Fibroblast of the conjunctiva (primary cell): Measurements from ENCODE around the gene PUS1.

Experiments used
- DNase-seq: peaks from one replicate; pipeline ENCODE4 v3.0.0-alpha.2; 2010; ENCODE audit warnings: low read depth

PUS1 gene

DNA sequence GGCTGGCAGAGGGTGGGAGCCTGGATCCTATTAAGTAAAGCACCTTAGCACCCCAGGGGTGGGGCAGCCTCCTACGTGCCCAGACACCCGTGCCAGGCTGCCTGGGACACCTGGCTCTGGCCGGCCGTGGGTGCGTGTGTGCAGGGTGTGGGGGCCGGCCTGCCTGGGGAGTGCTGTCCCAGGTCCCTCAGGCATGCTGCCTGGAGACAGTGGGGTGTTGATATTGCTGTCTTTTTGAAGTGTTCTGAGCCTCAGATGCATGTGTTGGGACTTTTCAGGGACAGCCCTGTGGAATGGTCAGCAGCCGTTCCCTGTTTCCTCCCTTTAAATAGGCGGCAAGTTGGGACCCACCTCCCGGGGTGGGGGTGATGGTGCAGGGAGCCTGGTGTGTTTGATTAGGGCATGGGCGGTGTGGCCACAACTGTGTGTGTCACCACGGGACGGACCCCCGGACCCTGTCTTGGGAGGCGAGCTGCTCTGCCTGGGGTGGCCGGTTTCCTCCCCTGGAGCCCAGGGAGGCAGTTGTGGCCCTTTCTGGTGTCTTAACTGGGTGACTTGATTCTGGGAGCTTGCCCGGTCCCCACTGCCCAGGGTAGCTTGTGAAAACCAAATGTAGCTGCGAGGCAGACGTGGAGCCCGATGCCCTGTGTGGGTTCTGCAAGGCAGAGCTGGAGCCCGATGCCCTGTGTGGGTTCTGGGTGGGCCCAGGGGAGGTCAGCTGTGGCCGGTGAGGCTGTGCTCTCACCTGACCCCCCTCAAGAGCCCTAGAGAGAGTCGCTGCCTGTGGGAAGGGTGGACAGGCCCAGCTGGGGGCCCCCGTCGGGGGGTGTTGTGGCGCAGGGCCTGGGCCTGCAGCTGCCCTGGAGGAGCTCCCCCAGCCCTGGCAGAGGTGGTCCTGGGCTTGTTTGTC, 26.5 kb upstream of the PUS1 start:
- no peak for DNase-seq

GRCh38 chr12:131903270-131904255, 25.5 kb upstream of the PUS1 start:
- DNase-seq: no peak

- no peak for DNase-seq
Measured at GRCh38 chr12:131904346-131904745, 24.7 kb upstream of the PUS1 start.

GRCh38 chr12:131905081-131905629, 23.9 kb upstream of the PUS1 start:
- DNase-seq: no peak

GRCh38 chr12:131905630-131906091, 23.4 kb upstream of the PUS1 start:
- no peak for DNase-seq

GRCh38 chr12:131907379-131908091, 21.5 kb upstream of the PUS1 start:
- no peak for DNase-seq

- no peak for DNase-seq
Measured at GRCh38 chr12:131908092-131909080, 20.7 kb upstream of the PUS1 start.

DNA sequence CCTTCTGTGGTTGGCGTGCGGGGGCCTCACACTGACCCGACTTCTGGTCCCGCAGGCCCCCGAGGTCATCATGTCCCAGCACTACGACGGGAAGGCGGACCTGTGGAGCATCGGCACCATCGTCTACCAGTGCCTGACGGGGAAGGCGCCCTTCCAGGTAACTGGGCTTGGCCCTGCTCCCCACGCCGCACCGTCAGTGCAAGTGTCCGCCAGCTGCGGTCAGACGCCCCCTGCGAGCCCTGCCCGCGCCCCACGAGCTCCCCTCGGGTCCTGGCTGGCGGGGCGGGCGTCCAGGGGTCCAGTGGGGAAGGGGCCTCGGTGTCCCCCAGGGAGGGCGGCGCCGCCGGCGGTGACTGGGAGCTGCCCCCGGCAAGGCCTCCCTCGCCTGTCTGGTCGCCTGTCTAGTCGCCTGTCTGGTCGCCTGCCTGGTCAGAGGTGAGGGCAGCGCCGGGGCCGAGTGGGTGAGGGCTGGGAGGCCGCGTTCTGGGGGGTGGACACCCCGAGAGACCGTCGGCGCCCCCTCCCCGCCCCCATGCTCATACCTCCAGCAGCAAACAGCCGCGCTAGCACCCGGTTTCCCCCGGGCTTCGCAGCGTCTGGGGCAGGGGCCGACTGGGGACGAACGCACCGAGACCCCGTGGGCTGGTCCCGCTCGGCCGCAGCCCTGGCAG, 19.9 kb upstream of the PUS1 start:
- DNase-seq: no peak

GRCh38 chr12:131909752-131910219, 19.3 kb upstream of the PUS1 start:
- DNase-seq: no peak

DNA sequence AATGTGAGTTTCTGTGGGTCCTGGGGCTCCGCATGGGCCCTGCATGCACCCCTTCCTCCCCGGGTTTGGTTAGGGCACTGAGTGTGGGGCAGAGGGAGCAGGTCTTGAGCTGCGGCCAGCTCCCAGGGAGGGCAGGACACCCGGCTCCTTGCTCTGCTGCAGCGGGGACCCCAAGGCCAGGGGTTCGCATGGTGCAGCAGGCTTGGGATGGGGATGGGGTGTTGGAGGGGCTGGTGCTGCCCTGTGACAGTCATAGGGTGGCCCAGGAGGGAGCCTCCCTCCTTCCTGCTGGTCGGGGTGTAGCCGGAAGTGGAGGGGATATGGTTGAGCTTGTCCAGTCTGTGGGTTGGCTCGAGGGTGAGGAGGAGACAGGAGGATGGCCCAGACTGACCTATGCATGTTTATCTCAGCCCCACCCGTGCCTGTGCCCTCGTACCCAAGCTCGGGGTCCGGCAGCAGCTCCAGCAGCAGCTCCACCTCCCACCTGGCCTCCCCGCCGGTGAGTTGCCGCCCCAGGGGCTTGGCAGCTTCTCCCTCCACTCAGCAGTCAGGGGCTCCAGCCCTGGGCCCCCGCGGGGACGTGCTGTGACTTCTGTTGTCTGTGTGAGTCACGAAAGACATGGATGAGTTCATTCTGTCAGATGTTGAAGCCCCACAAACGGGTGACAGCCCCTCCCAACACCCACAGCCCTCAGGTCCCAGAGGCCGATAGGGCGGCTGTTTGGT, 18.6 kb upstream of the PUS1 start:
- DNase-seq: no peak

- DNase-seq: no peak
Measured at GRCh38 chr12:131911028-131911650, 17.9 kb upstream of the PUS1 start.

GRCh38 chr12:131911851-131912477, 17.1 kb upstream of the PUS1 start:
- DNase-seq: no peak

DNA sequence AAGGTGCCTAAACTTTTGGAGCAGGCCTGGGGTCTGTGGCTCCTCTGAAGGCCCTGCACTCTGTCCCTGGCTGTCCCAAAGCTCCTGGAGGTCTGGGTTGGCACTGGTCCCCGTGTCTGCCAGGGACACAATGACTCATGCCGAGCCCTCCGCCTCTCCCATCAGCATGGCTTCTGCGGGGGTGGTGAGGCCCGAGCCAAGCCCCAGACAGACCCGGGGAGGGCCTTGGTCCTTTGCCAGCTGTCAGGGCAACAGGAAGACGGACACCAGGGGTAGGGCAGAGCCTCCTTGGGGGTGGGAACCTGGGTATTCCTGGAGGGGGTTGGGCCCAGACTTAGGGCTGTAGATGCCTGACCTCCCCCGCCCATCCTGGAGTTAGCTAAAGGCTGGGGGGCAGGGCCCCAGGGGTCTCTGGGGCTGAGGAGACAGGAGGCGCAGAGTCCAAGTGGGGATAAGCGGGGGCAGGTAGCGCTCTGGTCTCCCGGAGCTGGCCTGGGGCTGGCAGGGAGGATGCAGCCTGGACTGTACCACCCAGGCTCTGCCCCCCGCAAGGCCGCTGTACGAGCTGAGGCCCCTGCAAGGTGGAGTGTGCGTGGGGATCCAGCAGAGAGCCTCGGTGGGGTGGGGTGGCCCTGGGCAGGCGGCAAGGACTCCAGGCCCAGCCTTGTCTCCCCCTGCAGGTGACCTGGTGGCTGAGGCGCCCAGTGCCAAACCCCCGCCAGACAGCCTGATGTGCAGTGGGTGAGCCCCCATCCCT, 16.4 kb upstream of the PUS1 start:
- peak; percentile 75 for DNase-seq

- no peak for DNase-seq
Measured at GRCh38 chr12:131913666-131914065, 15.4 kb upstream of the PUS1 start.

DNA sequence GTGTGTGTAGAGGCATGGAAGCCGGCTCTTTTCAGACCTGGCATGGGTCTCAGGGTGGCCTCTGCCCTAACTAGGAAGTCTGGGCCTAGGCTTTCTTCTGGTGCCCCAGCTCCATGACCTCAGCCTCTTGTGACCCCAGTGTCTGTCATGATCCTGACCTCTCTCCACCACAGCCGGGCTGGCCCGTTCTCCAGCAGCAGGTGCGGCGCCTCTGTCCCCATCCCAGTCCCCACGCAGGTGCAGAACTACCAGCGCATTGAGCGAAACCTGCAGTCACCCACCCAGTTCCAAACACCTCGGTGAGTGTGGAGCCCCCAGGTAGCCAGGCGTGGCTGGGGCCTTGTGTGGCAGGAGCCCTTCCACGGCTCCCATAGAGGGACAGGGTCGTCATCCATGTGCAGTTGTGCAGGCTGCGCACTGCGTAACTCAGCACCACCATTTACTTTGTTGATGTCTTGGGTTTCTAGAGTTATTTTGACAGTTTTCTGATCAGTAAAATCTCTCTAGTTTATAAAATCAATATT, 14.8 kb upstream of the PUS1 start:
- no peak for DNase-seq

- no peak for DNase-seq
Measured at GRCh38 chr12:131915000-131915689, 13.9 kb upstream of the PUS1 start.
